Right atrium auricular region (tissue), 2 donors: Measurements from ENCODE around the gene OXSR1. TPM values are rescaled to one million over a fixed set of nuclear protein-coding genes. Genes with fewer than 3 reads are reported as not detected.

ENCODE experiments used
- DNase-seq: peaks from one replicate; pipeline ENCODE4 v3.0.0-alpha.2; 2019; ENCODE audit warnings: low spot score
- H3K27ac ChIP-seq, 2 donors: fragments of 200-600 bp; sonication (generic); 1 replicate in 1 of 2; 2 replicates in 1 of 2; pipeline ENCODE4 v1.5.1; 2016 to 2019
- H3K27me3 ChIP-seq, 2 donors: fragments of 200-600 bp; sonication (generic); one replicate each; pipeline versions ENCODE4 v1.5.1 to v1.6.0; 2017 to 2019
- H3K36me3 ChIP-seq: fragments of 200-600 bp; sonication (generic); one replicate; pipeline ENCODE4 v1.5.1; 2016
- H3K4me1 ChIP-seq, 2 donors: fragments of 200-600 bp; sonication (generic); one replicate each; pipeline versions ENCODE4 v1.5.1 to v1.6.0; 2017 to 2019
- H3K4me3 ChIP-seq, 2 donors: fragments of 200-600 bp; sonication (generic); 1 replicate in 1 of 2; 2 replicates in 1 of 2; pipeline ENCODE4 v1.5.1; 2017 to 2019; ENCODE audit warnings: mild to moderate bottlenecking in 1 of 2, moderate library complexity in 1 of 2
- H3K9me3 ChIP-seq, 2 donors: fragments of 200-600 bp; sonication (generic); one replicate each; pipeline ENCODE4 v1.5.1; 2019
- total RNA-seq, 2 donors: library from RNA; depleted of rRNA; stranded (reverse); fragments of >200 nt; gene quantifications; one replicate each; pipeline ENCODE4 v1.1.0, GENCODE V29; 2016
- TF ChIP-seq, protein P1 (sequence below), 2 donors: fragments of 200-600 bp; sonication (generic); IDR thresholded peaks; one replicate each; pipeline ENCODE4 v1.5.1; 2019; ENCODE audit warnings: antibody characterized with exemption in 2 of 2

OXSR1 gene
- total RNA-seq, 2 donors from 2014 or later: 25.8 to 27.2 TPM

DNA sequence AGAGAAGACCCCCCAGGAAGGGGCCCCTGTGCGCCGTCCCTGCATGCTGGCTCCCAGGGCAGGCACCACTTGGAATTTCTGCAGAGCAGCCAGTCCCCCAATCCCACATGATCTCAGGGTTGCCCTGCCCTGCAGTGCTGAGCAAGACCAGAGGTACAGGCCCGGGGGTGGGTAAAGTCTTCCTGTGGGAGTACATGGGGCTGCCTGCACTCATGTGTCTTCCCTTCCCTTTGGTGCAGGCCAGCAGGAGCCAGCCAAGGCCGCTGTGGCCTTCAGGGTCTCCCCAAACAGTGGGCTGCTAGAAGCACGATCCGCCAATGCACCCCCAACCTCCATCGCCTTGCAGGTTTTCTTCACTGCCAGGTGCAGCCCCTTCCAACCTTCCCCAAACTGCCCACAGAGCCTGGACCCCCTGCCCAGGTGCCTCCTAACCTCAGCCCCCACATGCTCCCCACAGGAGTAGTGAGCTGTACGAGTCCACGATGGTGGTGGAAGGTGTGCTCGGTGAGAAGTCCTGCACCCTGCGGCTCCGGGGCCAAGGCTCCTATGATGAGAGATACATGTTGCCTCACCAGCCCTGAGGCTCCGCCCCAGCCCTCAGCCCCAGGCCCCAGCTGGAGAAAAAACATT lies 43.4 kb upstream of the OXSR1 start:
- TF ChIP-seq, protein P1, sequence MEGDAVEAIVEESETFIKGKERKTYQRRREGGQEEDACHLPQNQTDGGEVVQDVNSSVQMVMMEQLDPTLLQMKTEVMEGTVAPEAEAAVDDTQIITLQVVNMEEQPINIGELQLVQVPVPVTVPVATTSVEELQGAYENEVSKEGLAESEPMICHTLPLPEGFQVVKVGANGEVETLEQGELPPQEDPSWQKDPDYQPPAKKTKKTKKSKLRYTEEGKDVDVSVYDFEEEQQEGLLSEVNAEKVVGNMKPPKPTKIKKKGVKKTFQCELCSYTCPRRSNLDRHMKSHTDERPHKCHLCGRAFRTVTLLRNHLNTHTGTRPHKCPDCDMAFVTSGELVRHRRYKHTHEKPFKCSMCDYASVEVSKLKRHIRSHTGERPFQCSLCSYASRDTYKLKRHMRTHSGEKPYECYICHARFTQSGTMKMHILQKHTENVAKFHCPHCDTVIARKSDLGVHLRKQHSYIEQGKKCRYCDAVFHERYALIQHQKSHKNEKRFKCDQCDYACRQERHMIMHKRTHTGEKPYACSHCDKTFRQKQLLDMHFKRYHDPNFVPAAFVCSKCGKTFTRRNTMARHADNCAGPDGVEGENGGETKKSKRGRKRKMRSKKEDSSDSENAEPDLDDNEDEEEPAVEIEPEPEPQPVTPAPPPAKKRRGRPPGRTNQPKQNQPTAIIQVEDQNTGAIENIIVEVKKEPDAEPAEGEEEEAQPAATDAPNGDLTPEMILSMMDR (IDR thresholded peaks at IDR 0.05): no peak
- H3K36me3 ChIP-seq: peaks cover 68% of the 10 kb centered on the region

DNA sequence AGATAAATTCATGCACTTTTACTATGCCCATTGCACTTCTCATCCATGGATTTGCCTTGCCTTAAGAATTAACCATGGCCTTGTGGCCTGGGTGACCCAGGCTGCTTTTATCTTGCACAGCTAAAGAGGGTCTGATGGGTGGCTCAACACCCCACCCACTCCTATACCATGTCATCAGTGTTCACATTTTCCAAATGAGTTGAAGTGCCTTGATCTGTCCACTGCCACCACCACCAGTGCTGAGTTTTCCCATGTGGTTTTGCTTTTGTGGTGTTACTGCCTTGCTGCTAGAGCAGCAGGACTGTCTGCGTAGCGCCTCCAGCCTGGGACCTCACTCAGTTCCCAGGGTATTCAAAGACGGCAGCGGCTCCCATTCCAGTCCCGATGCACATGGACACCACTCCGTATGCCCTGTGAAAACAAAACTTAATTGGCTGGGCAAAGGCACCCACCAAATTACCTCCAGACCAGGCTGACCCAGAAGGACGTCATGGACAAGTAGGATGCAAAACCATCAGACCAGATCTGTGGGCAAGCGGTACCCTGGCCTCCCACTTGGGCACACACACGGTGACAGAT lies 42.5 kb upstream of the OXSR1 start:
- TF ChIP-seq, protein P1 (IDR thresholded peaks at IDR 0.05): no peak
- Histone ChIP-seq H3K36me3 (peaks cover 76% of the 10 kb centered on the region), H3K9me3 (no peaks in the 10 kb centered on the region)

More for the DNA sequence above, 43.4 kb upstream of the OXSR1 start:
- H3K9me3 ChIP-seq: no peaks in the 10 kb centered on the region
- H3K4me3 ChIP-seq: no peak overlapping the region
- peak; percentile 44 for DNase-seq
- H3K27ac ChIP-seq: no peak overlapping the region
- no peaks in the 10 kb centered on the region for H3K4me1 ChIP-seq
- H3K27me3 ChIP-seq: no peaks in the 10 kb centered on the region

DNA sequence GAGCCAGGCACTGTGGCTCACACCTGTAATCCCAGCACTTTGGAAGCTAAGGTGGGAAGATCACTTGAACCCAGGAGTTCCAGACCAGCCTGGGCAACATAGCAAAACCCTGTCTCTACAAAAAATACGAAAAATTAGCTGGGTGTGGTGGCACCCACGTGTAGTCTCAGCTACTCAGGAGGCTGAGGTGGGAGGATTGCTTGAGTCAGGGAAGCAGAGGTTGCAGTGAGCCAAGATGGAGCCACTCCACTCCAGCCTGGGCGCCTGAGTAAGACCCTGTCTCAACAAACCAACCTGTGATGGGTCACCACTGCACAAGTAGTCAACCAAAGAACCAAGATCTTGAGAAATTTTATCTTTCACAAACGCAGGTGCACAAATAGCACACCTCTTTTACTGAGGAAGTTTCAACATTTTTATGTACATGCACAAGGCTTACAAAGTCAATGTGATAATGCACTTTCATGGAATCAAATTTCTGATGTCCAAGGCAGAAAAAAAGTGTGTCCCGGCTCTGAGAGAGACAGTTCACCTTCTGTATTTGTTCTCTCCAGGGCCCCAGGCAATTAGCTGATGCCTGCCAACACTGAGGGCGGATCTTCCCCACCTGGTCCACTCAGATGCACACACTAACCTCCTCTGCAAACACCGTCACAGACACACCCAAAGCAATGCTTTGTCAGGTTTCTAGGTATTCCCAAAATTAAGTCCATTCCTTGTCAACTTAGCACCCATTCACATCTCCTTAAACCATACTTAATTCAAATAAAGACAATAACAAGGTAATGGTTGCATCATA lies 40.8 kb upstream of the OXSR1 start:
- TF ChIP-seq, protein P1 (IDR thresholded peaks at IDR 0.05): no peak
- no peak overlapping the region for H3K4me3 ChIP-seq
- peaks cover 0 to 18% of the 10 kb centered on the region in 2 donors for H3K4me1 ChIP-seq
- H3K27ac ChIP-seq: no peak overlapping the region
- no peaks in the 10 kb centered on the region for H3K27me3 ChIP-seq
- DNase-seq: peak; percentile 16
- H3K36me3 ChIP-seq: peaks cover 93% of the 10 kb centered on the region
- H3K9me3 ChIP-seq: no peaks in the 10 kb centered on the region

More for the DNA sequence above, 42.5 kb upstream of the OXSR1 start:
- no peak overlapping the region for H3K4me3 ChIP-seq
- no peaks in the 10 kb centered on the region for H3K27me3 ChIP-seq
- no peak overlapping the region for H3K27ac ChIP-seq
- H3K4me1 ChIP-seq: peaks cover 0 to under 1% of the 10 kb centered on the region in 2 donors
- DNase-seq: peak; percentile 44

DNA sequence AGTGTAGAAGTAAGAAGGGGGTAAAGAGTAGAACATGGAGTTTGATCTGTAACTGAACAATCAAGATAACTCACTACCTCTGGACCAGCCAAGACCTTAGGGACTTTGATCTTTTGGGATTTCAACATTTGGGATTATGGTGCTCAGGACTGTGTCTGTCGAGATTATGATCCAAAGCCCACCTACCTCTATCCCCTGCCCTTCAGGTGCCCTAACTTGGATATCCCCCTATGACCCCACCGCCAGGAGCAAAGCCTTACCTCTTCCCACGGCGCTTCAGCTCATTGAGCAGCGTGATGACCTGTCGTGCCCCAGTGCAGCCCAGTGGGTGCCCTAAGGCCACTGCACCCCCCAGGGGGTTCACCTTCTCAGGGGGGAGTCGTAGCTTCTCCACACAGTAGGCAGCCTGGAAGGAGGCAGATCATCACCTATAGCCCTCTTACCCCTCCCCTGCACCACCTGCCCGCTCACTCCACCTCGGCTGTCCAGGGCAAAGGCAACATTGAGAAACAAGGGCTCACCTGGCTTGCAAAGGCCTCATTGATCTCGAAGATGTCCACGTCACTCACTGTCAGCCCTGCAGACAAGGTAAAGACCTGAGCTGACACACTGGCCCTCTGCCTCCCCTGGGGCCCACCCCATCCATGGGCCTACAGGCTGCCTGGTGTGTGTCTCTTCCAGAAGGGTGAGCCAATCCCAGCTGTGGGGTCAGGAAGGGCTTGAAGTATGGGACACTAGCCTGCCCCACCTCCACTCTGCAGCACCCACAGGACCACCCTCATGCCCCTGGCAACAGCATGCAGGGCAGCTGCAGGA lies 39.8 kb upstream of the OXSR1 start:
- Histone ChIP-seq H3K4me1 (peaks cover 0 to 28% of the 10 kb centered on the region in 2 donors), H3K27me3 (no peaks in the 10 kb centered on the region), H3K4me3 (no peak overlapping the region), H3K27ac (no peak overlapping the region), H3K36me3 (peaks cover 92% of the 10 kb centered on the region), H3K9me3 (no peaks in the 10 kb centered on the region)
- peak; percentile 23 for DNase-seq
- TF ChIP-seq, protein P1 (IDR thresholded peaks at IDR 0.05): no peak

DNA sequence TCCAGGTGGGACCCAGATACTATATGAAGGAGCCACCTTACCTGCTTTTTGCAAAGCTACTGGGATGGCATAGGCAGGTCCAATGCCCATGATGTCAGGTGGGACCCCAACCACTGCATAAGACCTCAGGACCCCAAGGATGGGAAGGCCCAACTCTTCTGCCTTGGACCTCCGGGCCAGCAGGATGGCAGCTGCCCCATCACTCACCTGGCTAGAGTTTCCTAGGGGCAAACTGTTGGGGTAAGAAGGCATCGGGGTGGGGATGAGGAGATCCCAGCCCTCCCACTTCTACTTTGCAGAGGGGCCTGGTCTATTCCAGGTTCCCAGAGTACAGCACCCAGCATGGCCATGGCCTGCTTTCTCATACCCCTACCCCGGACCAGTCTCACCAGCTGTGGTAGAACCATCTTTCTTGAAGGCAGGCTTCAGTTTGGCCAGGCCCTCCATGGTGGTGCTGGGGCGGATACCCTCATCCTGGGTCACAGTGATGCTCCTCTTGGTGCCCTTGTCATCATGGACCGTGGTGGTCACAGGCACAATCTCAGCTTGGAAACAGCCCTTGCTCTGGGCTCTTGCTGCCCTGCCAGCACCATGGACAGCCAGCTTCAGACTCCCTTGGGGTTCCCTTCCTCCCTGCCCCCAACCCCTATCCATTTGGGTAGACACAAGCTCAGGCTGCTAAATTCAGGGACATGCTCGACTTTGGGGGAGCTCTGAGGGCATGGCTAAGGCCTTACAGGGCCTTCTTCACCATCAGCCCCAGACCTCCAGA lies 39.0 kb upstream of the OXSR1 start:
- DNase-seq: peak; percentile 42

More for the DNA sequence above, 39.0 kb upstream of the OXSR1 start:
- Histone ChIP-seq H3K36me3 (peaks cover 92% of the 10 kb centered on the region), H3K4me3 (no peak overlapping the region), H3K27ac (no peak overlapping the region), H3K4me1 (peaks cover 0 to 36% of the 10 kb centered on the region in 2 donors), H3K27me3 (no peaks in the 10 kb centered on the region), H3K9me3 (no peaks in the 10 kb centered on the region)
- TF ChIP-seq, protein P1 (IDR thresholded peaks at IDR 0.05): no peak
